GM23338 (cell line): ENCODE data around the gene RINL. TPM values are rescaled to one million over a fixed set of nuclear protein-coding genes. Genes with fewer than 3 reads are reported as not detected.

Experiments used
- ATAC-seq: fragments of 200-7000 bp; cut with Tn5 transposase; 3 replicates; pipeline ENCODE4 v1.9.1; 2020
- DNase-seq: peaks from one replicate; pipeline ENCODE4 v3.0.0-alpha.2; 2015; ENCODE audit warnings: low spot score
- H2AFZ ChIP-seq: fragments of 200-600 bp; sonication (generic); 2 replicates; pipeline ENCODE4 v1.8.0; 2016; ENCODE audit warnings: antibody characterized with exemption, mild to moderate bottlenecking, moderate library complexity
- H3F3A ChIP-seq: fragments of 200-600 bp; sonication (generic); replicated peaks from 2 replicates; pipeline ENCODE4 v1.8.0; 2017; ENCODE audit warnings: antibody characterized with exemption, mixed run types, low read depth
- H3K27ac ChIP-seq: fragments of 200-600 bp; sonication (generic); 2 replicates; pipeline ENCODE4 v1.6.1; 2016; ENCODE audit warnings: low read depth
- H3K27me3 ChIP-seq: fragments of 200-600 bp; sonication (generic); 2 replicates; pipeline ENCODE4 v1.8.0; 2016; ENCODE audit warnings: mild to moderate bottlenecking, mixed run types, moderate library complexity; ENCODE audit not compliant: insufficient read depth
- H3K36me3 ChIP-seq: fragments of 200-600 bp; sonication (generic); 2 replicates; pipeline ENCODE4 v1.8.0; 2016; ENCODE audit warnings: mild to moderate bottlenecking; ENCODE audit not compliant: insufficient read depth
- H3K4me1 ChIP-seq: fragments of 200-600 bp; sonication (generic); 2 replicates; pipeline ENCODE4 v1.8.0; 2016; ENCODE audit warnings: mild to moderate bottlenecking, moderate library complexity; ENCODE audit not compliant: insufficient read depth
- H3K4me2 ChIP-seq: fragments of 200-600 bp; sonication (generic); 2 replicates; pipeline ENCODE4 v1.7.1; 2017; ENCODE audit warnings: mixed run types
- H3K4me3 ChIP-seq: fragments of 200-600 bp; sonication (generic); 2 replicates; pipeline ENCODE4 v1.6.1; 2016; ENCODE audit warnings: mixed run types
- H3K79me2 ChIP-seq: fragments of 200-600 bp; sonication (generic); replicated peaks from 2 replicates; pipeline ENCODE4 v1.8.0; 2017; ENCODE audit warnings: mild to moderate bottlenecking; ENCODE audit not compliant: insufficient read depth
- H3K9me2 ChIP-seq: fragments of 200-600 bp; sonication (generic); 2 replicates; pipeline ENCODE4 v1.8.0; 2017; ENCODE audit not compliant: insufficient read depth
- H4K20me1 ChIP-seq: fragments of 200-600 bp; sonication (generic); replicated peaks from 2 replicates; pipeline ENCODE4 v1.8.0; 2017; ENCODE audit warnings: mild to moderate bottlenecking; ENCODE audit not compliant: insufficient read depth
- H3K27ac Mint-ChIP-seq: 2 replicates; pipeline ENCODE4 v1.8.0; 2020; ENCODE audit warnings: inconsistent platforms, mild to moderate bottlenecking, moderate library complexity, mixed read lengths
- H3K27me3 Mint-ChIP-seq: 3 replicates; pipeline ENCODE4 v1.8.0; 2022; ENCODE audit warnings: low read depth, mild to moderate bottlenecking, moderate library complexity, mixed read lengths, inconsistent platforms; ENCODE audit not compliant: insufficient read depth, poor library complexity
- H3K36me3 Mint-ChIP-seq: 3 replicates; pipeline ENCODE4 v1.8.0; 2021; ENCODE audit warnings: low read depth, mild to moderate bottlenecking, inconsistent platforms, moderate library complexity, mixed read lengths
- H3K4me1 Mint-ChIP-seq: 3 replicates; pipeline ENCODE4 v1.8.0; 2020; ENCODE audit warnings: mild to moderate bottlenecking, inconsistent platforms, mixed read lengths
- H3K4me3 Mint-ChIP-seq: 3 replicates; pipeline ENCODE4 v1.8.0; 2021; ENCODE audit warnings: moderate library complexity, mild to moderate bottlenecking, inconsistent platforms, mixed read lengths
- H3K9me3 Mint-ChIP-seq: 3 replicates; pipeline ENCODE4 v1.8.0; 2020; ENCODE audit warnings: moderate library complexity, mild to moderate bottlenecking, inconsistent platforms, mixed read lengths
- CREB1 ChIP-seq: fragments of 250-450 bp; sonication (Bioruptor Pico); IDR thresholded peaks from 2 replicates; pipeline ENCODE4 v1.5.0; 2020; ENCODE audit warnings: low read depth, mild to moderate bottlenecking, moderate library complexity
- CTCF ChIP-seq, 2 experiments: fragments of 200-600 bp in 1 of 2; sonication (generic) in 1 of 2; conservative IDR thresholded peaks; 2 replicates each; pipeline versions ENCODE4 v1.5.1 to v1.6.1; 2016 to 2017; ENCODE audit warnings: antibody characterized with exemption in 2 of 2, low read depth in 2 of 2, mild to moderate bottlenecking in 2 of 2, moderate library complexity in 1 of 2
- EZH2phosphoT487 ChIP-seq: fragments of 200-600 bp; sonication (generic); IDR thresholded peaks from one replicate; pipeline ENCODE4 v1.8.1; 2018; ENCODE audit warnings: antibody characterized with exemption; ENCODE audit not compliant: unreplicated experiment
- JUNB ChIP-seq: IDR thresholded peaks from one replicate; pipeline ENCODE4 v1.6.1; 2016; ENCODE audit warnings: antibody characterized with exemption; ENCODE audit not compliant: unreplicated experiment
- POLR2AphosphoS5 ChIP-seq: IDR thresholded peaks from 2 replicates; pipeline ENCODE4 v1.6.1; 2016; ENCODE audit warnings: antibody characterized with exemption, low read depth
- REST ChIP-seq: IDR thresholded peaks from one replicate; pipeline ENCODE4 v1.6.1; 2018; ENCODE audit warnings: antibody characterized with exemption; ENCODE audit not compliant: unreplicated experiment
- STAT1 ChIP-seq: IDR thresholded peaks from one replicate; pipeline ENCODE4 v1.6.1; 2016; ENCODE audit warnings: antibody characterized with exemption; ENCODE audit not compliant: unreplicated experiment
- ZNF114 ChIP-seq: fragments of 250-450 bp; sonication (Bioruptor Pico); IDR thresholded peaks from 2 replicates; pipeline ENCODE4 v1.5.0; 2020; ENCODE audit warnings: mild to moderate bottlenecking, moderate library complexity
- polyA plus RNA-seq: library from polyadenylated mRNA; unstranded; fragments of >200 nt; fragmentation: Nextera tagmentation; extraction: Ambion mirVana; gene quantifications from 2 replicates; pipeline ENCODE4 v1.2.1, GENCODE V29; 2016
- total RNA-seq: library from RNA; depleted of rRNA; stranded (reverse); fragments of >200 nt; shearing (Covaris generic); gene quantifications from 2 replicates; pipeline ENCODE4 v1.2.3, GENCODE V29; 2014

RINL gene
- total and polyA plus RNA-seq, 2 experiments from 2014 or later: 11.2 to 21.4 TPM

- no peaks in the 10 kb centered on the region for H3K9me3 Mint-ChIP-seq
- no peak overlapping the region for H3K27ac ChIP-seq
- peaks cover 14% of the 10 kb centered on the region for H3K27me3 Mint-ChIP-seq
Measured at GRCh38 chr19:38908911-38909310, 30.8 kb upstream of the RINL start.

More at GRCh38 chr19:38908911-38909310, 30.8 kb upstream of the RINL start:
- no peak for TF ChIP-seq ZNF114 (CRISPR knock-in tag)
- TF ChIP-seq STAT1: no peak
- TF ChIP-seq POLR2AphosphoS5: no peak
- no peak for TF ChIP-seq CTCF (conservative IDR thresholded peaks at IDR 0.05; ENCODE audit: low read depth in 2 of 2)
- TF ChIP-seq REST: no peak
- TF ChIP-seq CREB1: no peak
- no peak for TF ChIP-seq EZH2phosphoT487
- no peak for TF ChIP-seq JUNB
- Histone ChIP-seq H3K79me2 (no peaks in the 10 kb centered on the region), H2AFZ (no peak overlapping the region), H3K27me3 (0 out of 2 replicates have a peak, but pooled peaks cover 4% of the 10 kb centered on the region), H4K20me1 (no peaks in the 10 kb centered on the region), H3K4me3 (no peak overlapping the region), H3F3A (no peaks in the 10 kb centered on the region), H3K9me2 (no peaks in the 10 kb centered on the region), H3K4me2 (peak overlapping the region; percentile 38; the same call in 1 of the 2 replicates), H3K36me3 (no peaks in the 10 kb centered on the region; the same call in 1 of the 2 replicates), H3K4me1 (peaks cover 5% of the 10 kb centered on the region)
- Mint-ChIP-seq H3K27ac (no peak overlapping the region), H3K4me3 (no peak overlapping the region), H3K36me3 (peaks cover 23% of the 10 kb centered on the region), H3K4me1 (peaks cover 6% of the 10 kb centered on the region; the same call in 2 of the 3 replicates)
- no peak for DNase-seq
- no peak for ATAC-seq
